GM19239 (cell line): ENCODE results near the gene STAT2.
A peak's percentile ranks its signal among the peaks of the same experiment; 100 is the strongest.
"Not testable (repeated sequence)": the region's sequence is repeated elsewhere in the genome, so short reads cannot be mapped to it uniquely, and the experiment has no call there.

ENCODE experiments used
- DNase-seq: peaks from one replicate; pipeline ENCODE4 v3.0.0; 2011; ENCODE audit warnings: low spot score; ENCODE audit not compliant: insufficient read length
- FAIRE-seq: peaks from 2 replicates; lab custom pipeline; 2011; peaks lifted over from hg19 to GRCh38; lab: Jason Lieb, UNC

The STAT2 gene

GRCh38 chr12:56359851-56360767 lies at the start of gene STAT2:
Gene STAT2 (minus strand): TSS chr12:56360107. CDS start chr12:56356571, 3,536 bp downstream.
- DNase-seq (peak; percentile 77), FAIRE-seq (peak; percentile 99)

DNA sequence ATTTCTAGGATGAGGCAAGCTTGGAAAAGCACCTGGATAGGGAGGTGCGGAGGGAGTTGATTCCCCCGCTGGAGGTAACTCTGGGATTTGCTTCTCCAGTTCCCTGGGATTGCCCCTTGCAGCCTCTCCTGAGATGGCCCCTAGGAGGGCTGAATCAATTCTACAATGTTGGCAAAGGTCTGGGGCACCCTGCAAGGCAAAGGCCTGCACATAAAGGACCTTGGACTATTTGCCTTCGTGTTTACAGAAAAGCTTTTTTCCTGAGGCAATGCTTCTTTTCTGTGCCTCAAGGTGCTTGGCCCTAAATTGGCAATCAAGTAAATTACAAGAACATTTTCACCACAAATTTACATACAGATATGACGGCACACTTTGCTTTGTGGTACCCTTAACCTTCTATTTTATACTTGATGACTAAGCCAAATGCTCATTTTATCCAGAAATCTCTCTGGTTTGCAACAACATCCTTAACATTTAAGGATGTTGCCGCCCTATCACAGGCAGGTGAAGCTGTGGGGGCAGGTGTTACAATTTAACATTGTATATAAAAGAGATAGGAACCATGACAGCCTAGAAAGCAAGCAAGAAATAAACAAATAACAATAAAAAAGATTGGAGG lies 49.0 kb upstream of the STAT2 start:
- DNase-seq: no peak
- no peak for FAIRE-seq

DNA sequence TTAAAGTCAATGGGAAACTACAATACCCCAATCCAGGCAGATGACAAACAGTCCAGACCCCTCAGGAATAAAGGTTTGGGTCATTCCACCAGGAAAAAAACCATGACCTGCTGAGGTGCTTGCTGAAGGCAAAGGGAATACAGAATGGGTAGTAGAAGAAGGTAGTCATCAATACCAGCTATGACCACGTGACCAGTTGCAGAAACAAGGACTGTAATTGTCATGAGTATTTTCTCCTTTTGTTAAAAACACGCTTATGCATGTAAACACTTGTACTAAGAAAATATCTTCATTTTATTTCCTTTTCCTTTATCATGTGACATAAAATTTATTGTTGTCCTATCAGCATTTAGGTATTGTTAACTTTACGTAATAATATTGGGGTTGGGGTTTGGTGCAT lies 44.3 kb upstream of the STAT2 start:
- not testable (repeated sequence) for DNase-seq, FAIRE-seq

- FAIRE-seq: not testable (repeated sequence)
These were observed 41.7 kb upstream of the STAT2 start for GRCh38 chr12:56401612-56402011.

DNA sequence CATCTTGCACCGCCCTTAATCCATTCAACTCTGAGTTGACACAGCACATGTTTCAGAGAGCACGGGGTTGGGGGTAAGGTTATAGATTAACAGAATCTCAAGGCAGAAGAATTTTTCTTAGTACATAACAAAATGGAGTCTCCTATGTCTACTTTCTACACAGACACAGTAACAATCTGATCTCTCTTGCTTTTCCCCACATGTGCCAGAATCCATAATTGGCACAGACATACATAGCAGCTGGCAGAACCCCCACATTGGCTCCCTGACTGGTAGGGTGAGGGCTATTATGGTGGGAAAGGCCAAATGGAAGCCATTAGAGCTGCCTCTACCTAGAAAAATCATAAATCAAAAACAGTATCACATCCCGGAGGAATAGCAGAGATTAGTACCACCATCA lies 41.2 kb upstream of the STAT2 start:
- FAIRE-seq, DNase-seq: not testable (repeated sequence)

More at GRCh38 chr12:56401612-56402011, 41.7 kb upstream of the STAT2 start:
- DNase-seq: not testable (repeated sequence)

DNA sequence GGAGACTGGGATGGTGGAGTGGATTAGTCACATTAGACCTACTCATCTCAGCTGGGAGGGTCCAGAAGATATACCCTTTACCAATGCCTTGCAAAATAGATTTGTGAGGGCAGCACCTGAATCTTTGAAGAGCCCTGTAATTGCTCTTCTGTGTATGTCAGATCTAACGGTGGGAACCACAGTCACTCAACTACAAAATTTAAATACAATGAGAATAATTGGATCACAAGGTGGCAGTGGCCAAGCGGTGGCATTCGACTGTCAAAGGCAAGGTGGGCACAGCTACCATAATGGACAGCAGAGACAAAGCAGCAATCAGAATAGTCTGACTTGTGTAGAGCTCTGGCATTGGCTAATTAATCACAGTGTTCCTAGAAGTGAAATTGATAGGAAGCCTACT lies 39.6 kb upstream of the STAT2 start:
- not testable (repeated sequence) for FAIRE-seq, DNase-seq

GRCh38 chr12:56398324-56398723 lies 38.4 kb upstream of the STAT2 start:
- no peak for FAIRE-seq
- DNase-seq: no peak

DNA sequence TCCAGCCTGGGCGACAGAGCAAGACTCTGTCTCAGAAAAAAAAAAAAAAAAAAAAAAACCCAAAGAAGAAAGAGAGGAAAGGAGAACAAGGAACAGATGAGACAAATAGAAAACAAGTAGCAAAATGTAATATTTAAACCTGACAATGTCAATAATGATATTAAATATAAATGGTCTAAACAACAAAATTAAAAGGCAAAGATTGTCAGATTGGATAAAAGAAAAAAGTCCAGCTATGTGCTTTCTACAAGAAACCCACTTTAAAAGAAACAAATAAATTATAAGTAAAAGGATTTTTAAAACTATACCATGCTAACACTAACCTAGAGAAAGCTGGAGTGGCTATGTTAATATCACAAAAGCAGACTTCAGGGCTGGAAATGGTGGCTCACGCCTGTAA lies 32.4 kb upstream of the STAT2 start:
- DNase-seq: no peak
- no peak for FAIRE-seq

DNA sequence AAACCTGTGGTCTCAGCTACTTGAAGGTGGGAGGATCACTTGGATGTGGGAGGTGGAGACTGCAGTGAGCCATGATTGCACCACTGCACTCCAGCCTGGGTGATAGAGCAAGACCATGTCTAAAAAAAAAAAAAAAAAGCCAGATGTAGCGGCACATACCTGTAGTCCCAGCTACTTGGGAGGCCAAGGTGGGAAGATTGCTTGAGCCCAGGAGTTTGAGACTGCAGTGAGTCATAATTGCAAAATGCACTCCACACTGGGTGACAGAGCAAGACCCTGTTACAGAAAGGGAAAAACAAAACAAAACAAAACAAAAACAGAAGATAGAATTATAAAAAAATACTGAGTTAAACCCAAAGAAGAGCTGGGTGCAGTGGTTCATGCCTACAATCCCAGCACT lies 31.8 kb upstream of the STAT2 start:
- DNase-seq: no peak
- FAIRE-seq: no peak

DNA sequence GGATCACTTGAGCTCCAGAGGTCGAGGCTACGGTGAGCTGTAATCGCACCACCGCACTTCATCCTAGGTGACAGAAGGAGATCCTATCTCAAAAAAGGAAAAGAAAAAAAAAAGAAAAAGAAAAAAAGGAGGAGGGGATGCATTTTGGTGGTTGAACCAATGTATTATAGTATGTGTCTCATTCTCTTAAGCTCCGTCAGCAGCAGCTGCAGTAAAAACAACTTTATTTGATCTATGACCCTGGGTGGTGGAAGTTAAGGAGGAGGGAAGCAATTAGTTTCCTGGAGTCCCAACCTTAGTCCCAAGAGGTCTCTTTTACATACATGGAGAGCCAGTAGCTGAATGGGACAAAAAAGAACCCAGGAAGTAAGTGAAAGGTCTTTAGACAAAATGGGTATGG lies 29.5 kb upstream of the STAT2 start:
- FAIRE-seq (no peak), DNase-seq (no peak)

GRCh38 chr12:56387152-56387736 lies 27.3 kb upstream of the STAT2 start:
- FAIRE-seq (no peak), DNase-seq (no peak)

DNA sequence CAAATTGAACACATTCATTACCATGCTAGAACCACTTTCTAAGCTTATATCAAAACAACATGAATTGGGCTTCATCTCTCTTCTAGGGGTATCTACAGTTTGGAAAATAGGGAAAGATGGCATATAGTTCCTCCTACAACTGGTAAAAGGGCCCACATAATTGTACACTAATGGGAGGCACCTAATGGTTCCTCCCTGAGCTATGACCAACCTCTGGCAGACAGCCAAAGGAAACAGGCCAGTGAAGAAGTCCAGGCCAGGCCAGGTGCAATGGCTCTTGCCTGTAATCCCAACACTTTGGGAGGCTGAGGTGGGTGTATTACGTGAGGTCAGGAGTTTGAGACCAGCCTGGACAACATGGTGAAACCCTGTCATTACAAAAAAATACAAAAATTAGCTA lies 26.0 kb upstream of the STAT2 start:
- no peak for DNase-seq
- FAIRE-seq: no peak

DNA sequence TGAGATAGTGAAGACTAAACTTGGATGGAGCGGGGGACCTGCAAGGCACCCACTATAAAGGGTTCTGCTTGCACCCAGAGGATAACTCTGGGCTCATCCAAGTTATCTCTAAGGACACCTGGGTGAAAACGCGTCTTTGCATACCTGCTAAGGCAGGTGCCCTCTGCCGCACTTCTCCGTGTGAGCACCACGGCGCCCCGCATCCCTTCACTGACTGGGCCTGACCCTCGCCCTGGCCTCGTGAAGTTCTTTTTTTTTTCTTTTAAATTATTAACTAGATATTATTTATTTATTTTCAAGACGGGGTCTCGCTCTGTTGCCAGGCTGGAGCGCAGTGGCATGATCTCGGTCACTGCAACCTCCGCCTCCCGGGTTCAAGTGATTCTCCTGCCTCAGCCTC lies 22.7 kb upstream of the STAT2 start:
- no peak for DNase-seq
- FAIRE-seq: no peak

DNA sequence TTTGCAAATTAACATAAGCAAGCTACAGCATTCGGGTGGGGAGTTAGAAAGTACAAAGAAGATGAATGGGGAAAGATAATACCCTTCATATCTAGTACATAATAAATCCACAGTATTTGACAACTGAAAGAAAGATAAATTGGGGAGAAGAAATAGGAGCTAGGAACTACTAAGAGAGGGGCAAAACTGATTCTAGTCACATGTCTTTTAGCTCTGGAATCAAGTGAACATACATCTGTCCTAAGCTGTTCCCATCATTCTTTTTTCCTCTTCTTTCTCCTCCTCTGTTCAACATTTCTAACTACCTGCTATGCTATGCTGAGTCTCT lies 18.0 kb upstream of the STAT2 start:
- DNase-seq (no peak), FAIRE-seq (no peak)

- FAIRE-seq (peak; percentile 70), DNase-seq (no peak)
These were observed 17.5 kb upstream of the STAT2 start for GRCh38 chr12:56377310-56377988.

GRCh38 chr12:56375598-56376434 lies 15.9 kb upstream of the STAT2 start:
- no peak for DNase-seq
- peak; percentile 60 for FAIRE-seq

GRCh38 chr12:56374726-56375597 lies 15.1 kb upstream of the STAT2 start:
- FAIRE-seq (peak; percentile 80), DNase-seq (no peak)

- DNase-seq (no peak), FAIRE-seq (no peak)
These were observed 13.6 kb upstream of the STAT2 start for GRCh38 chr12:56373515-56373914.

DNA sequence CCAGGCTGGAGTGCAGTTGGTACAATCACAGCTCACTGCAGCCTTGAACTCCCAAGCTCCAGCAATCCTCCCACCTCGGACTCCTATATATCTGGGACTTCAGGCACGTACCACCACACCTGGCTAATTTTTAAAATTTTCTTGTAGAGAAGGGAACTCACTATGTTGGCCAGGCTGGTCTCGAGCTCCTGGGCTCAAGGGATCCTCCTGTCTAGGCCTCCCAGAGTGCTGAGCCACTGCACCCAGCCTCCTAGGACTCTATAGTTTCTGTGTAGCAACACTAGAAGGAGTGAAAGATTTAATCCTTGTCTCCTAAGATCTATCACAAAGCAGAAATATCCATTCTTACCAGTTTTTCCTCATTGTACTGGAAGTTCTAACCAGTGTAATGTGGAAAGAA lies 7.0 kb upstream of the STAT2 start:
- DNase-seq: no peak
- FAIRE-seq: no peak
